GM15510 (cell line): ENCODE data around the gene LRCH1.

ENCODE experiments used
- POLR2A ChIP-seq: IDR thresholded peaks from 3 replicates; pipeline ENCODE4 v1.6.1; 2011; ENCODE audit warnings: borderline replicate concordance; ENCODE audit not compliant: insufficient read length; ENCODE audit errors: extremely low read depth

Gene LRCH1

GRCh38 chr13:46618694-46619254 is 65.8 kb downstream of the LRCH1 start:
- no peak for TF ChIP-seq POLR2A

- TF ChIP-seq POLR2A: no peak
These were observed 67.1 kb downstream of the LRCH1 start for GRCh38 chr13:46620029-46620428.

GRCh38 chr13:46620471-46620870 is 67.5 kb downstream of the LRCH1 start:
- TF ChIP-seq POLR2A: no peak

GRCh38 chr13:46621133-46621532 is 68.2 kb downstream of the LRCH1 start:
- TF ChIP-seq POLR2A: no peak

DNA sequence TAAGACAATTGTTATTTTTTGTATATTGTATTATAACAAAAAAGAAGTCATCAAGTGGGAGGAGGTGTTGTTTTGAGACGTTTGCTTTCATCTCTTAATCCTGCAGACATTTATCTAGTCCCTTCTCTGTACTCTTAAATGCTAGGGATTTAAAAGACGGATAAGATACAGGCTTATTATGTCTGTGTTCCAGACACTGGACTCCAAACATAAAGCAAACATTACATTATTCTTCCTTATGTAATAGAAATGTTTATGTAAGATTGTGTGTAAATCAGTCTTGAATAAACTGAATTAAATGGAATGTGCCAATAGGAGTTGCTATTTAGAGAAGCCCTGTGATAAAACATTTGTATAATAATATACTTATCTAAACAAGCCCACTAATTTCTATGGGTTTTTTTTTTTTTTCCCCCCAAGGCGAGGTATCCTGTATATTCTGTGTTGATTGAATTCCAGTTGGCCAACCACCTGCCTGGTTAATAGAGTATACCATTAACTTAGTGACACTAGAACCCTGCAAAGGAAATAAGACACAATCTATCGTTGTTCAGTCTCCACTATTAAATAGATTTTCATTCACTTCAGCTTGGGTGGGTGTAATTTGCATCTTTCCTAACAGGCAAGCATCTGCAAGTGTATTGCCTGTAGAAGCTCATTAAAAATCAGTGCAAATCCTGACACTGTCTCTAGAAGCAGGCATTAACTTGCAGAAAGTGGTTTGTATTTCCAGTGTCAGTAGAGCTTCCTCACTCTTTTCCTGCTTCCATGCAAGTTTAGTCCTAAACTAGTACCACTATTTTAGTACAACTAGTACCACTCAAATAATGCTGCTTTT is 69.0 kb downstream of the LRCH1 start:
- no peak for TF ChIP-seq POLR2A

DNA sequence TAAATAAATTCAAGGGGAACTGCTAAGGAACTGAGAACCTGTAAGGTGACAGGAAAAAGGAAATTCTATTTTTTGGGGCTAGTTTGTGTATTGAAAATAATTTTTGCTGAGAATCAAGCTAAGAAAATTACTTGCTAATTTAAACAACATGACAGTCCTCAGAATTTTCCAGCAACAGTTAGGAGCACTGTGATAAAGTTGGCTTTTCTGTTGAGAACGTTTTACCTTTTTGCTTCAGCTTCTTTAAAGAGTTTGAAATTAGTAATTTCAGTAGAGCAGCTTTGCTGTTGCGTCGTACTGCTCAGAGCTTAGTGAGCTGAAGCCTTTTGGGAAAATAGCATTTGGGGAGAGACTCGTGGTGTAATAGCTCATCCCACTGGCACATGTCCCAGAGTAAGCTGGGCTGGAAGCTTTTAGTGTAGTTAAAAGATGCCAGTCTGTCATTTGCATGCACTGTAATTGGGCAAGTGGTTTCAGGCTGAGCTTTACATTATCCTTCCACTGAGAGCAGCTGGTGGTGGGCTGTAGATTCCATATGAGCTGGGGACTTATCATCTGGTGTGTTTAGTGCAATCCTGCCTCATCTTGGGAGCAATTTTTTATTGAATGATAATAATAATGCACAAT is 69.8 kb downstream of the LRCH1 start:
- TF ChIP-seq POLR2A: no peak

DNA sequence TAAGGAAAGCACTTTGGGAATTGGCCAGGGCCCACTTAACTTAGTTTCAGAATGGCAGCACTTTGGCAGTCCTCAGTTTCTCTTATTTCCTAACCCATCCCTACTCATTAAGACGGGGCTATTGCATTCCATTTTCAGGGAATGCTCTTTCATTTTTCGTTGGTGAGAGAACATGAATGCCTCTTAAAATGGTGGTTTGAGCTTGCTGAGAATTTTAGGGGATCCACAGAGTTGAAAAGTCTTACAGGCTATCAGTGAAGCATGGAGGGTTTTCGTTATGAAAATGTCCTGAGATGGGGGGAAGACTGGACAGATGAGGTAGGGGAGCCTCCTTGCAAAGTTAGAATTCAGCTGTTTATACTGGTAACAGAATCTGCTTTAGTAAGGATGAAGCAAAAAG is 71.4 kb downstream of the LRCH1 start:
- no peak for TF ChIP-seq POLR2A

DNA sequence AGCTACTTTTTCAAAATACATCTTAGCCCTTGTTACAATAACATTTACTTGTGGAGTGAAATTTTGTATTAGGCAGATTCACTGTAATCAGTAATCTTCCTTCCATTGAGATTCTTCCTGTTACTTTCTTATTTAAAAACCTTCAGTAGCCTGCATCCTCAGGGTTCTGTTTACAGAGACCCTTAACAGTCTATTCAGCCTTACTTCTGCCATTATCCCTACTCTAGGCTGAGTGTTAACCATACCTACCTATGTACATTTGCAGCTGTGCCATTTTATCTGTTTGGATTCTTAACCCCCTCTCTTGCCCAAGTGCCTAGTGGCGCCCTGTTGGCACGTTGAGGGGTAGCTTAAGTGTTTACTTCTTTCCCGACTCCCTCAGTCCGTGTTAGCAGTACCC is 71.9 kb downstream of the LRCH1 start:
- TF ChIP-seq POLR2A: no peak

GRCh38 chr13:46627462-46627861 is 74.5 kb downstream of the LRCH1 start:
- no peak for TF ChIP-seq POLR2A

DNA sequence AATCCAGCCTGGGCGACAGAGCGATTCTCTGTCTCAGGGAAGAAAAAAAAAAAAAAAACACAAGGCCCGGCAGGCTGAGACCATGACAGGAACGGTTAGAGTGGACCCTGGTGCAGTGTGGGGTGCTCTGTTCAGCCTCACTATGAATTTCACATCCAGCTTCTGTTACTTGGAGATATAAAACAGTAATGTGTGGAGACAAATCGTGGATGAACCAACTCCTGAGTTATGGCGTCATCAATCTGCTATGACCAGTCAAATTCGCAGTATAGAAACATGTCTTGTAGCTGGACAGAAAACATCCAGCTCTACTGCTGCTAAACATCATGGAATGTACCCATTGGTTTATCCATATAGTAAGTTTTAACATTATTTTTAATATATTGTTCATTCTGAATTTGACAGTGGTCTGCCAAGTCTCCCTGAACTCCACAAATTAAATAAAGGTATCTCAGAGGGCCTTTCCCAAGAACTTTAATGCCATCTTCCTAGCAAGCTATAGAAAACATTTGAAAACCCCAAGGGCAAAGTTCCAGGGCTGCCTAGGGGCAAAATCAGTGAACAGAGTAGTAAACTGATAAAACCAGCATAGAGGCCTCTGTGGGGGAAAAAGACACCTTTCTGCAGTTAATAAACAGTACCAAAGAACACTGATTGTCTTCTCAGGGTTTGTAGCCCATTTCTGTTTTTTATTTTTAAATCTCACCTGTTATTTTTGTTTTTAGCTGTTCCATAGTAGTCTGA is 75.8 kb downstream of the LRCH1 start:
- no peak for TF ChIP-seq POLR2A

DNA sequence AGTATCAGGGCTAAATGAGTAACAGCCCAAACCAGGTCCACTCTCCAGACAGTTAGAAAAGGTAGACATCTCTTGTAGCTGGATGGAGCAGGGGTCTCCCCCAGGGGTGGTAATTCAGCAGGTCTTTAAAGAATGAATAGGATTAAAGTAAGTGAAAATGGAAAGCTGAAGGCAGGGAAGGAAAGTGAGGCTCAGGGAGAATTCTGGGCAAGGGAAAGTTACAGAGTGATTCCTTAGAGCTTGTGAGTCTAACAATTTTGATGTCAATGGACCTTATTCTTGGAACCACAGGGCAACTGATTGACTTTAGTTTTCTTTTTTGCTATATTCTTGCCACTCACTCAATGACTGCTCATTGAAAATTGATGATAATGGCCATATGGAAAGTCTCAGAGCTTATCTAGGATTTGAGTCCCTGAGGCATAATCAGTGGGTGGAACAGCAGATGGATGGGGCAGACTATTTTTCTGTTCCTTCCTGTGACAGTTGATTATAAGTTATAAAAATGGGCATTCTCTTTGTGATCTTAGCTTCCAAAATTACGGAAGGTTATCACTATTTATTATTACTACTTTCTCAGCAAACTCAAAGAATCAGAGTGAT is 76.9 kb downstream of the LRCH1 start:
- no peak for TF ChIP-seq POLR2A

- TF ChIP-seq POLR2A: no peak
These were observed 77.6 kb downstream of the LRCH1 start for GRCh38 chr13:46630431-46631178.

- TF ChIP-seq POLR2A: no peak
These were observed 78.2 kb downstream of the LRCH1 start for GRCh38 chr13:46631179-46631542.

DNA sequence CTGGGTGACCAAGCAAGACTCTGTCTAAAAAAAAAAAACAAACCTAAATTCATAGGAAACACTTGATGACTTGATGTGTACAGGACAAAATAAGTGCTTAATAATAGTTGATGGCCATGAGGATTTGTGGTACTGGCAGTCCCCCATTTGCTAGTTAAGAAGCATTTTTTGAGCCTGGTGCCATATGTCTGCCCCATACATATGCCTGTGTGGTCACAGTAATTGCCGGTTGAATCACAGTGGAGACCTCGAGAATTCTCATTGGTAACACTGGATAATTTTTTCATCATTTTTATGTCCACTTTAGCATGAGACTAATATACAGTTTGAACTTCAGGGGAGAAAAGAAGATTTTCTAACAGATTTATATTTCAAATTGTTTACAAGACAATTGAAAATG is 79.2 kb downstream of the LRCH1 start:
- no peak for TF ChIP-seq POLR2A
